Activated naive CD4-positive, alpha-beta T cell treated with anti-CD3 and anti-CD28 coated beads, Interleukin-2, amount 10 ng/mL, durations not matched to agents 5 hours and 36 hours (primary cell): ENCODE results near the gene FIGN. TPM values are rescaled to one million over a fixed set of nuclear protein-coding genes. Genes with fewer than 3 reads are reported as not detected.

ENCODE experiments used
- total RNA-seq, 2 experiments: library from RNA; stranded (reverse); gene quantifications; one replicate each; pipeline ENCODE4 v1.2.3, GENCODE V29; 2021

FIGN gene
- not detected for total RNA-seq

GRCh38 chr2:163735685-163736432 lies at the start of gene FIGN:
TSS of gene FIGN (minus strand) at chr2:163736008. CDS start at chr2:163734927, 1,081 bp downstream.

